Adrenal gland (tissue), 12 donors: ENCODE data around the gene IRF9. TPM values are rescaled to one million over a fixed set of nuclear protein-coding genes. Genes with fewer than 3 reads are reported as not detected.
A peak's percentile ranks its signal among the peaks of the same experiment; 100 is the strongest.

Source experiments
- DNase-seq, 7 donors: peaks; one replicate each; pipeline ENCODE4 v3.0.0-alpha.2; 2019 to 2020
- H3K27ac ChIP-seq, 5 donors: fragments of 200-600 bp; sonication (generic) in 4 of 5; 1 replicate in 3 of 5; 2 replicates in 2 of 5; pipeline versions ENCODE4 v1.5.1 to v1.8.0; 2016 to 2020; ENCODE audit warnings: mild to moderate bottlenecking in 1 of 5
- H3K27me3 ChIP-seq: fragments of 200-600 bp; 2 replicates; pipeline ENCODE4 v1.8.0; 2021
- H3K36me3 ChIP-seq, 2 donors: fragments of 200-600 bp; replicated peaks in 1 of 2; 1 replicate in 1 of 2; 2 replicates in 1 of 2; pipeline versions ENCODE4 v1.5.1 to v1.8.0; 2018 to 2022
- H3K4me1 ChIP-seq, 2 donors: fragments of 200-600 bp; replicated peaks in 1 of 2; 1 replicate in 1 of 2; 2 replicates in 1 of 2; pipeline versions ENCODE4 v1.5.1 to v1.8.0; 2018 to 2021
- H3K4me3 ChIP-seq, 4 donors: fragments of 200-600 bp; sonication (generic) in 3 of 4; one replicate each; pipeline ENCODE4 v1.5.1; 2016 to 2018
- H3K9me3 ChIP-seq, 3 donors: fragments of 200-600 bp; sonication (generic) in 1 of 3; replicated peaks in 1 of 3; 1 replicate in 2 of 3; 2 replicates in 1 of 3; pipeline versions ENCODE4 v1.5.1 to v1.8.0; 2016 to 2021
- POLR2A ChIP-seq, 2 donors: fragments of 450-650 bp; IDR thresholded peaks; one replicate each; pipeline ENCODE4 v1.6.1; 2017; ENCODE audit warnings: antibody characterized with exemption in 2 of 2, mild to moderate bottlenecking in 2 of 2, moderate library complexity in 1 of 2
- WGBS, 4 donors: extraction: QIAGEN DNeasy Blood & Tissue Kit in 2 of 4; methylation state at CpG; one replicate each; pipeline versions ENCODE4 v1.1.5 to v1.1.7; 2013 to 2017; 5-methylcytosine and 5-hydroxymethylcytosine counted together
- intact Hi-C, 2 donors: fragments of 100-400 bp; cut with DNase I; formaldehyde crosslinking; loops; one replicate each; pipeline versions ENCODE4 v1.14.1 to v1.15.0; 2022 to 2023
- polyA plus RNA-seq, 3 donors: library from polyadenylated mRNA; stranded (reverse); fragments of 200-250 nt in 2 of 3; fragments of 350-450 nt in 1 of 3; fragmentation: Illumina TruSeq in 1 of 3; extraction: RNeasy Lipid Tissue Mini Kit (QIAGEN cat#74804) in 1 of 3; gene quantifications; one replicate each; pipeline ENCODE4 v1.2.3, GENCODE V29; 2013 to 2014
- total RNA-seq, 9 donors: library from RNA; depleted of rRNA in 4 of 9; stranded (reverse); fragments of >200 nt in 4 of 9; fragments of 120-200 nt in 1 of 9; fragmentation: NEBNext Ultra II Directional in 1 of 9; extraction: Animal tissue kit (Norgen Biotek cat#: 25700) in 1 of 9; gene quantifications; one replicate each; pipeline versions ENCODE4 v1.1.0 to v1.2.4, GENCODE V29; 2013 to 2023
- TF ChIP-seq, protein P1 (sequence below), 6 experiments: fragments of 450-650 bp in 4 of 6; fragments of 200-600 bp in 2 of 6; sonication (generic) in 1 of 6; IDR thresholded peaks; 1 replicate in 5 of 6; 2 replicates in 1 of 6; pipeline versions ENCODE4 v1.5.1 to v1.8.0; 2016 to 2021; ENCODE audit warnings: antibody characterized with exemption in 6 of 6, mild to moderate bottlenecking in 2 of 6, moderate library complexity in 1 of 6
- donor health status: healthy with polysubstance abuse.
- donor health status: Bipolar disorder and iron deficiency.
- donor health status: DM: yes; HTN: yes; CAD: no.
- donor health status: DM: no; HTN: no; CAD: no.
- donor health status: DM: no; HTN: no; CAD: no.
- donor health status: DM: yes; HTN: yes; CAD: no.

The IRF9 gene
- total and polyA plus RNA-seq, 12 donors = 32.4 to 151 (median 103) TPM

DNA sequence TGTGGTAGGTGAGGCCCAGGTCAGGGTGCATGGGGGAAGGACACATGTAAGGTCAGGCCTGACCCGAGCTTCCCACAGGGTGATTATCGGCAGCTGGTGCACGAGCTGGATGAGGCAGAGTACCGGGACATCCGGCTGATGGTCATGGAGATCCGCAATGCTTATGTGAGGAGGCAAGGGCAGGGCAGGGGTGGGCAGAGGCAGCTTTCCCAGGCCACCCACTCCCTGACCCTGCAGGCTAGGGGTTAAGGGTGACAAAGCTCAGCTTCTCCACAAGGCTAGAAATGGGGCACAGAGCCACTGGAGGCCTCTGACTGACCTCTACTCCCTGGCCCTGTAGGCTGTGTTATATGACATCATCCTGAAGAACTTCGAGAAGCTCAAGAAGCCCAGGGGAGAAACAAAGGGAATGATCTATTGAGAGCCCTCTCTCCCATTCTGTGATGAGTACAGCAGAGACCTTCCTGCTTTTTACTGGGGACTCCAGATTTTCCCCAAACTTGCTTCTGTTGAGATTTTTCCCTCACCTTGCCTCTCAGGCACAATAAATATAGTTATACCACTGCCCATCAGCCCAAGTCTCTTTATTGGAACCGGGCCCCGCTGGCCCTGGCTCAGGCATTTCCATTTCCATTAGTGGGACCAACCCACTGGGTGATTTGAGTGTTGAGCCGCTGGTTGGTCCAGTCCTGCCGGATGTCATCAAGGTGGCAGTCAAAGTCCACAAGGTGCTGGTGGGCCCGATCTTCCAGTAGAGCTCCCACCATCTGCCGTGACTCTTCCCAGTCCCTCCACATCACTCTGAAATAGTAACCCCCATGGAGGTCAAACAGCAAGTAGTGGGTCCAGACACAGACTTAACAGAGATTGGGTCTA is 22.4 kb upstream of the IRF9 start:
- intact Hi-C loops = no loop called here
- TF ChIP-seq, protein P1, sequence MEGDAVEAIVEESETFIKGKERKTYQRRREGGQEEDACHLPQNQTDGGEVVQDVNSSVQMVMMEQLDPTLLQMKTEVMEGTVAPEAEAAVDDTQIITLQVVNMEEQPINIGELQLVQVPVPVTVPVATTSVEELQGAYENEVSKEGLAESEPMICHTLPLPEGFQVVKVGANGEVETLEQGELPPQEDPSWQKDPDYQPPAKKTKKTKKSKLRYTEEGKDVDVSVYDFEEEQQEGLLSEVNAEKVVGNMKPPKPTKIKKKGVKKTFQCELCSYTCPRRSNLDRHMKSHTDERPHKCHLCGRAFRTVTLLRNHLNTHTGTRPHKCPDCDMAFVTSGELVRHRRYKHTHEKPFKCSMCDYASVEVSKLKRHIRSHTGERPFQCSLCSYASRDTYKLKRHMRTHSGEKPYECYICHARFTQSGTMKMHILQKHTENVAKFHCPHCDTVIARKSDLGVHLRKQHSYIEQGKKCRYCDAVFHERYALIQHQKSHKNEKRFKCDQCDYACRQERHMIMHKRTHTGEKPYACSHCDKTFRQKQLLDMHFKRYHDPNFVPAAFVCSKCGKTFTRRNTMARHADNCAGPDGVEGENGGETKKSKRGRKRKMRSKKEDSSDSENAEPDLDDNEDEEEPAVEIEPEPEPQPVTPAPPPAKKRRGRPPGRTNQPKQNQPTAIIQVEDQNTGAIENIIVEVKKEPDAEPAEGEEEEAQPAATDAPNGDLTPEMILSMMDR (IDR thresholded peaks at IDR 0.05) = no peak
- no peak for TF ChIP-seq POLR2A (IDR thresholded peaks at IDR 0.05)
- H3K9me3 ChIP-seq = no peaks in the 10 kb centered on the region
- no peak overlapping the region for H3K4me3 ChIP-seq
- H3K4me1 ChIP-seq = peaks cover 30 to 56% of the 10 kb centered on the region in 2 donors
- peaks cover 0 to 34% of the 10 kb centered on the region in 2 donors for H3K36me3 ChIP-seq
- no peak for DNase-seq
- no peaks in the 10 kb centered on the region for H3K27me3 ChIP-seq
- 56 to 73% (median 65%) methylated on average over 10 to 13 of the region's 13 CpGs for WGBS, 4 donors
- H3K27ac ChIP-seq = peak overlapping the region in 2 of 5 donors; percentile 54 to 96

DNA sequence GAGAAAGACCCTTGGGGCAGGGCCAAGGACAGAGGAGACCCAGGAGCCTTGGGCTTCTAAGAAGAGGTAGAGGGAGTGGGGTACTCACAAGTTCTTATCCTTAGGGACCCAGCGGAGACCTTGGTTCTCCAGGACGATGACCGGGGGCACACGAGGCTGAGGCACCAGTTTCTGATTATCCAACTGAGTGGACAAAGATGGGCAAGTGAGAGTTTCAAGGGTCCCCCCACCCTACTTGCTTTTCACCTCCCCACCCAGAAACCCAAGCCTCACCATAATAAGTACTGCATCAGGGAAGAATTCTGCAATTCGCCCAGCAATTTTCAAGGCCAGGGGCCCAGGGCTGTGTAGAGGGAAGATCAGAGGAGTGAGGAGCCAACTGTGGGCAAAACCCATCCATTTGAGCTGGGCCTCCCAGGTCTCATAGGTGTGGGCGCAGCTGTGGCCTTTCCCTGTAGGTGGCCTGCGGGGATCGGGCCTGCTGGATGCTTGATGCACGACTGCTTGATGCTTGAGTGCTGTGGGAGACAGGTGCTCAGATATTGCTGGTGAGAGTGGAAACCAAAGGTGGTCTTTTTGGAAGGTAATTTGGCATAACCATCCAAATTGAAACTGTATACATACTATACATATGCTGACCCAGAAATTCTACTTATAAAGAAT is 21.7 kb upstream of the IRF9 start:
- H3K4me1 ChIP-seq = peaks cover 30 to 57% of the 10 kb centered on the region in 2 donors
- WGBS, 4 donors = 66 to 75% (median 68%) methylated on average over 9 of the region's 9 CpGs
- no peak for TF ChIP-seq POLR2A (IDR thresholded peaks at IDR 0.05)
- TF ChIP-seq, protein P1 (IDR thresholded peaks at IDR 0.05) = peak in 1 of 6 experiments; percentile 8
- intact Hi-C loops = no loop called here
- peak overlapping the region in 2 of 5 donors; percentile 21 to 88 for H3K27ac ChIP-seq
- H3K4me3 ChIP-seq = peak overlapping the region in 1 of 4 donors; percentile 89
- H3K27me3 ChIP-seq = no peaks in the 10 kb centered on the region
- DNase-seq = no peak
- no peaks in the 10 kb centered on the region for H3K9me3 ChIP-seq
- H3K36me3 ChIP-seq = peaks cover 0 to 42% of the 10 kb centered on the region in 2 donors

DNA sequence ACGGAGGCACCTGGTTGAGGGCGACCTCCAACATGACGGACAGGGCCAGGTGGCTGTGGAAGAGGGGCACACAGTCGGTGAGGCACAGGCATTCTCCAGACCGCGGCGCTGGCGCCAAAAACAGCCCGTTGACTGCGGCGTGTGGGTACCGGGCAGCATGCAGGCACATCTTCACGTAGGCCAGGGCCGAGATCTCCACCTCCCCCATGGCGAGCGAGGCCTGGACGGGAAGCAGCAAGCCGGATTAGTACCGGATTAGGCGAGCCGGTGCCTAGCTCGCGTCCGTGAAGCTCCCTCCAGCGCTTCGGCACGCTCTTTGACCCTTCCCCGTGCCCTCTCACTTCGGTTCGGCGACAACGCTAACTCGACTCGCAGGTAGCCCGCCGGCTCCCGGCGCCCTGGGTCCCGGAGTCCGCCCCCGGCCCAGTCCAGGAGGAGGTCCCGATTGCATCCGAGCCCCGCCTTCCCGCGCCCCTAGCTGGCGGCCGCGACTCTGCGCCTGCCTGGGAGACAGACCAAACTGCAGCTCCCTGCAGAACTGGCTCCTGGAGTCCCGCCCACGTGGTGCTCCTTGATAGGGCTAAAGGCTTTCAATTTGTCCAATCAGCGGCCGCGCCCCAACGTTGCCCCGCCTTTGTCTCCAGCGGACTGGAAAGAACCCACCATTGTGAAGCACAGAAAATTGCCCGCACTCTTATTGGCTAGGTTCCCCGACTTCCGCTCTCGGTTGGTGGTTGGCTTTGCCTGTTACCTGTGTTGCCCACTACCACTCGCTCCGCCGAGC is 19.8 kb upstream of the IRF9 start, which contains the start of gene EMC9:
TSS of gene EMC9 (minus strand) at position 495 of the 784 bp plus-strand sequence. CDS start at position 208, 287 bp downstream.
- peak; percentile 100 for DNase-seq
- no peaks in the 10 kb centered on the region for H3K27me3 ChIP-seq
- peak within 1 kb of the TSS; percentile 20 to 89 (median 64) for H3K4me3 ChIP-seq
- WGBS, 4 donors = 0 to 1% (median 0%) methylated on average over 12 to 65 of the region's 65 CpGs
- H3K27ac ChIP-seq = peak within 1 kb of the TSS; percentile 78 to 95 (median 81)
- H3K9me3 ChIP-seq = no peaks in the 10 kb centered on the region
- peaks cover 0 to 48% of the 10 kb centered on the region in 2 donors for H3K36me3 ChIP-seq
- H3K4me1 ChIP-seq = peaks cover 39 to 68% of the 10 kb centered on the region in 2 donors
- intact Hi-C loops = no loop called here
- TF ChIP-seq, protein P1 (IDR thresholded peaks at IDR 0.05) = peak; percentile 39 to 78 (median 69)
- TF ChIP-seq POLR2A (IDR thresholded peaks at IDR 0.05) = peak; percentile 71 to 94
